ENCODE data around the gene DLX4.

DLX4 gene

DNA sequence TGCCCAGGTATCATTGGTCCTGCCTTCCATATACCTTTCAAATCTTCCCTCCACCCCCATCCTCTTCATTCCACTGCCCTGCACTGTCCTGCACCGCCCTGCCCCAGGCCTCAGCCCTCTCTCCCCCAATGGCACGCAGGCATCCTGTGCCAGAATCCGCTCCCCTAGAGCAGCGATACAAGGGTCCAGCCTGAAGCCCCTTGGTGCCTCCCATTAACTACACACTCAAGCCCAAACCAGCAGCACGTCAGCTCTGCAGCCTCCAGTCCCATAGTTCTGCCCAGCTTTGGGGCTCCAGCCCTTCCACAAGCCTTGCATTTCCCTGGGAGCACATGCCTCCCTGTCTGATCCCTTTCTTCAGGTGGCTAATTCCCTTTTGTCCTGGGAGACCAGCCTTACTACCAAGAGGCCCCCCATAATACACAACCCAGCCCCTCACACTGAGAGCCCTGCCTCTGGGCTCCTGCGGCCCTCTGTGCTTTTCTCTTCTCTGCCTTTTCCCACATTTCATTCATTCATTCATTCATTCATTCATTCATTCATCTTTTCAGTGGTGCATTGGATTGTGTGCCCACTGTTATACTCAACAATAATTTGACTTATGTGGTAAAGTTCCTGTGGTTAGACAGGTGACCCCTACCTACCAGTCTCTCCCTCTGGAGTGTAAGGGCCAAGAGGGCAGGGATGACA, 52.8 kb downstream of the DLX4 start:
- DNase-seq = no peak

DNA sequence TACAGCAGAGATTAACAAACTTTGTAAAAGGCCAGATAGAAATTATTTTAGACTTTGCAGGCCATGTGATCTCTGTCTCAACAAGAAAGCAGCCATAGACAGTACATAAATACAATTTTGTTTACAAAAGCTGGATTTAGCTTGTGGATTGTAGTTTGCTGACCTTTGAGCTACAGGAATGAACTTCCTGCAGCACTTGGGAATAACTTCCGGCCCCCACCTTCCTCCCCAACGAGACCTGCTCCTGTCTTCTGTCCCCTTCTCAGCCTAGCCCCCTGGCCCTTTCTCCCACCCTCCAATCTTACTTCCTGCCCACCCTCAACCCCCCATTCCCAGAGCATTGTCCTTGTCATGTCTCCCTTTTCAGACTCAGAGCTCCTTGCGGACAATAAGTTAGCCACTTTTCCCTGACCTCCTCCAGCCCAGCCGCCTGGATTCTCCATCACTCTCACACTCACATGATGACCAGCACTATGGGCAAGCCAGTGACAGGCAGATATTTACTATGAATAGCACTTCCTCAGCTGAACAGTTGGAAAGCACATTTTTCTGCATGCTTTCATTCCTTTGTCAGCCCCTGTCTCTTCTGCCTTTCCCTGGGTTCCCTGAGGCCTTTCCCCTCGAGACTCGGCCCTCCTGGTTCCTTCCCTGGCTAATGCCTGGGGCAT, 53.6 kb downstream of the DLX4 start:
- no peak for DNase-seq

DNA sequence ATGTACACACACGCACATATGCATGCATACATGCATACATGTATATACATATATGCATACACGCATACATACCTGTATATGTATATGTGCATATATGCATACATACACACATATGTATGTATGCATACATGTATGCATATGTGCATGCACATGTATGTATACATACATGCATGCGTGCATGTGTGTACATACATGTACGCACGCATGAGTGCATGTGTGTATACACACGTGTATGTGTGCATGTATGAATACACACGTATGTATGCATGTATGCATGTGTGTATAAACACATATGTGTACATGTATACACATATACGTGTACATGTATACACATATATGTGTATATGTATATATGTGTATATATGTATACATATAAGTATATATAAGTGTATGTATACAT, 54.5 kb downstream of the DLX4 start:
- no peak for DNase-seq

Data from NCI-H526 treated with DMSO at 0.1 percent for 48 hours (cell line).